ENCODE data around the gene RHOBTB1. TPM values are rescaled to one million over a fixed set of nuclear protein-coding genes. Genes with fewer than 3 reads are reported as not detected.

The RHOBTB1 gene
- total and polyA plus RNA-seq, 2 experiments from 2014 or later: 18.4 to 40.8 TPM

DNA sequence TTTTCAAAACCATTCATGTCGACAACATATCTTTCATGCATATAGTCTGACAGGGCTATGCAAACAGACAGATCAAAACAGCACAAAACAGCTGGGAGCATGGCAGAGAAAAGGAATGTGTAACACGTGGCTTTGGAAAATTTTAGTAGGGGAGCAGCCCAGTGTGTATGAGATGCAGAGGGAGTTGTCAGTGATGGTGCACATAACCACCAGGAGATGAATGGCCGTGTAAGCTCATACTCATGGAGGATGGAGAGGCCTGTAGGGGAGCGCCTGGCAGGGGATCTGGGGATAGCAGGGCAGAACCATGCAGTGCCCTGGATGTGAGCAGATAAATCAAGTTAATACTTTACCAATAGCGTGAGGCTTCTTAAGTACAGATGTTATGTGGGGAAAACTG, 45.7 kb downstream of the RHOBTB1 start:
- no peak for TF ChIP-seq EZH2phosphoT487 (IDR thresholded peaks at IDR 0.05; ENCODE audit: low read depth, severe bottlenecking, unreplicated experiment)
- no peak for TF ChIP-seq EZH2 (IDR thresholded peaks at IDR 0.05; ENCODE audit: borderline replicate concordance)
- no peak for TF ChIP-seq CTCF (IDR thresholded peaks at IDR 0.05; ENCODE audit: poor library complexity)
- no peak overlapping the region for H3K27ac ChIP-seq
- no peaks in the 10 kb centered on the region for H3K36me3 ChIP-seq (replicated peaks; ENCODE audit: insufficient read depth, low read depth)
- WGBS (ENCODE audit: low lambda C conversion rate, missing lambda C conversion rate): 81% methylated on average over 5 of the region's 5 CpGs
- no peaks in the 10 kb centered on the region for H4K20me1 ChIP-seq (ENCODE audit: insufficient read depth, poor library complexity, severe bottlenecking)
- H3K79me2 ChIP-seq: no peaks in the 10 kb centered on the region
- H3K4me3 ChIP-seq: no peak overlapping the region
- no peaks in the 10 kb centered on the region for H3K27me3 ChIP-seq
- H3K9me3 ChIP-seq (ENCODE audit: low read depth): no peaks in the 10 kb centered on the region
- H3K9me2 ChIP-seq (replicated peaks; ENCODE audit: insufficient read depth): no peaks in the 10 kb centered on the region
- no peak overlapping the region for H2AFZ ChIP-seq
- peaks cover 23% of the 10 kb centered on the region for H3K4me1 ChIP-seq (ENCODE audit: insufficient read depth)
- no peak overlapping the region for H3K4me2 ChIP-seq
- no peak for DNase-seq (ENCODE audit: low spot score)

DNA sequence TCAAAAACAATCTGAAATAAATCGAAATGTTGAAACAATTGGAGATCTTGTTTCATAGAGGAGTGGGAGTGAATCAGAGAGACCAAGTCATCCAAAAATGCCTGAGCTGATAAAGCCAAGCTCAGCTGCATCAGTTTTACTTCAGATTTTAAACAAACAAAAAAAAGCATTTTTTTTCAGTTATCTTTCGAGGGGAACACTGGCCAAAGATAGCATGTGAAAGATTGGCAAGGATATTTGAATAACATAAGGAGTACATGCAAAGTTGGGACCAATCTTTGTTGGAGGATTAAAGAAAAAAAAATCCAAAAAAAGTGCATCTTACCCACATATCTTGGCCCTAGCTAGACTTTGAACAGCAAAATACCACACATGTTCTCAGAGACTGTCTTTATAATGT, 47.2 kb downstream of the RHOBTB1 start:
- Histone ChIP-seq H3K4me3 (no peak overlapping the region), H3K9me2 (replicated peaks; ENCODE audit: insufficient read depth) (no peaks in the 10 kb centered on the region), H4K20me1 (ENCODE audit: insufficient read depth, poor library complexity, severe bottlenecking) (no peaks in the 10 kb centered on the region), H3K4me2 (peak overlapping the region; percentile 11), H3K27me3 (no peaks in the 10 kb centered on the region), H3K79me2 (no peaks in the 10 kb centered on the region), H3K9me3 (ENCODE audit: low read depth) (no peaks in the 10 kb centered on the region), H3K27ac (peak overlapping the region; percentile 36), H3K36me3 (replicated peaks; ENCODE audit: insufficient read depth, low read depth) (no peaks in the 10 kb centered on the region), H2AFZ (no peak overlapping the region), H3K4me1 (ENCODE audit: insufficient read depth) (peaks cover 24% of the 10 kb centered on the region)
- no peak for DNase-seq (ENCODE audit: low spot score)
- 61% methylated on average over 2 of the region's 2 CpGs for WGBS (ENCODE audit: low lambda C conversion rate, missing lambda C conversion rate)
- TF ChIP-seq CTCF (IDR thresholded peaks at IDR 0.05; ENCODE audit: poor library complexity): no peak
- no peak for TF ChIP-seq EZH2 (IDR thresholded peaks at IDR 0.05; ENCODE audit: borderline replicate concordance)
- no peak for TF ChIP-seq EZH2phosphoT487 (IDR thresholded peaks at IDR 0.05; ENCODE audit: low read depth, severe bottlenecking, unreplicated experiment)

GRCh38 chr10:60896033-60896432, 48.0 kb downstream of the RHOBTB1 start:
- Histone ChIP-seq H3K27ac (peak overlapping the region; percentile 36), H4K20me1 (ENCODE audit: insufficient read depth, poor library complexity, severe bottlenecking) (no peaks in the 10 kb centered on the region)
- peak; percentile 19 for DNase-seq (ENCODE audit: low spot score)

More at GRCh38 chr10:60896033-60896432, 48.0 kb downstream of the RHOBTB1 start:
- Histone ChIP-seq H3K79me2 (no peaks in the 10 kb centered on the region), H3K4me3 (no peak overlapping the region), H3K9me2 (replicated peaks; ENCODE audit: insufficient read depth) (no peaks in the 10 kb centered on the region), H3K9me3 (ENCODE audit: low read depth) (no peaks in the 10 kb centered on the region), H3K27me3 (no peaks in the 10 kb centered on the region), H3K36me3 (replicated peaks; ENCODE audit: insufficient read depth, low read depth) (no peaks in the 10 kb centered on the region), H3K4me1 (ENCODE audit: insufficient read depth) (peaks cover 24% of the 10 kb centered on the region), H2AFZ (no peak overlapping the region), H3K4me2 (peak overlapping the region; percentile 13)
- TF ChIP-seq CTCF (IDR thresholded peaks at IDR 0.05; ENCODE audit: poor library complexity) (no peak), EZH2phosphoT487 (IDR thresholded peaks at IDR 0.05; ENCODE audit: low read depth, severe bottlenecking, unreplicated experiment) (no peak)
